ENCODE data around the gene SWSAP1. TPM values are rescaled to one million over a fixed set of nuclear protein-coding genes. Genes with fewer than 3 reads are reported as not detected.

The SWSAP1 gene
- total RNA-seq, 1 experiment from 2014 or later: 3.9 TPM

- Histone ChIP-seq H3K4me3 (ENCODE audit: low read depth, low read length) (no peak overlapping the region), H3K9me3 (no peaks in the 10 kb centered on the region), H3K27me3 (replicated peaks; ENCODE audit: control insufficient read depth, insufficient read depth, low read length) (no peaks in the 10 kb centered on the region), H3K4me1 (no peaks in the 10 kb centered on the region), H3K36me3 (ENCODE audit: control insufficient read depth, insufficient read depth, low read length) (no peaks in the 10 kb centered on the region)
- Mint-ChIP-seq H3K4me1 (ENCODE audit: low read depth, unreplicated experiment) (peaks cover 6% of the 10 kb centered on the region), H3K9me3 (ENCODE audit: unreplicated experiment) (no peaks in the 10 kb centered on the region), H3K27me3 (ENCODE audit: insufficient read depth, unreplicated experiment) (no peaks in the 10 kb centered on the region), H3K4me3 (ENCODE audit: unreplicated experiment) (no peak overlapping the region), H3K27ac (ENCODE audit: unreplicated experiment) (no peak overlapping the region), H3K36me3 (ENCODE audit: insufficient read depth, unreplicated experiment) (peaks cover 8% of the 10 kb centered on the region)
- ChIA-PET POLR2A (no interaction called here), CTCF (interaction anchor here (0.6 to 3.1 kb wide), 4 partner anchors 14 to 223 kb away, joined by 5 to 28 read pairs (median 12); partner anchors contain the start of genes EPOR, KANK2, ODAD3 and PRKCSH)
- DNase-seq: no peak
- TF ChIP-seq CTCF (IDR thresholded peaks at IDR 0.05; ENCODE audit: insufficient read depth in 1 of 2, low read depth in 1 of 2, low read length in 1 of 2, severe bottlenecking in 1 of 2, unreplicated experiment in 1 of 2): no peak
- BruUV-seq (replicated peaks): no TSS peak
- intact Hi-C loops (cut with micrococcal nuclease; ENCODE audit: unreplicated experiment): no loop called here
Observed at GRCh38 chr19:11420429-11421370, 46.2 kb downstream of the SWSAP1 start.

GRCh38 chr19:11421371-11422098 is 47.1 kb downstream of the SWSAP1 start:
- Mint-ChIP-seq H3K27ac (ENCODE audit: unreplicated experiment) (no peak overlapping the region), H3K4me3 (ENCODE audit: unreplicated experiment) (no peak overlapping the region), H3K4me1 (ENCODE audit: low read depth, unreplicated experiment) (peaks cover 6% of the 10 kb centered on the region), H3K9me3 (ENCODE audit: unreplicated experiment) (no peaks in the 10 kb centered on the region), H3K36me3 (ENCODE audit: insufficient read depth, unreplicated experiment) (peaks cover 2% of the 10 kb centered on the region), H3K27me3 (ENCODE audit: insufficient read depth, unreplicated experiment) (no peaks in the 10 kb centered on the region)
- peak in 1 of 2 experiments; percentile 24 for DNase-seq
- intact Hi-C loops (cut with micrococcal nuclease; ENCODE audit: unreplicated experiment): no loop called here
- Histone ChIP-seq H3K4me3 (ENCODE audit: low read depth, low read length) (no peak overlapping the region), H3K4me1 (no peaks in the 10 kb centered on the region), H3K36me3 (ENCODE audit: control insufficient read depth, insufficient read depth, low read length) (no peaks in the 10 kb centered on the region), H3K27me3 (replicated peaks; ENCODE audit: control insufficient read depth, insufficient read depth, low read length) (no peaks in the 10 kb centered on the region), H3K9me3 (no peaks in the 10 kb centered on the region)
- CTCF ChIA-PET: interaction anchor here (0.7 kb wide), 1 partner anchor 154 kb away, joined by 3 read pairs; no protein-coding TSS in a partner anchor
- TF ChIP-seq CTCF (IDR thresholded peaks at IDR 0.05; ENCODE audit: insufficient read depth in 1 of 2, low read depth in 1 of 2, low read length in 1 of 2, severe bottlenecking in 1 of 2, unreplicated experiment in 1 of 2): no peak
- no TSS peak for BruUV-seq (replicated peaks)
- POLR2A ChIA-PET: no interaction called here

Data from Caco-2 (cell line).